ENCODE results near the gene TMEM271. TPM values are rescaled to one million over a fixed set of nuclear protein-coding genes. Genes with fewer than 3 reads are reported as not detected.

The TMEM271 gene
- total RNA-seq, 2 experiments from 2014 or later = not detected

GRCh38 chr4:616911-617643, 41.0 kb upstream of the TMEM271 start:
- ChIA-PET POLR2A (no interaction called here), CTCF (no interaction called here)
- intact Hi-C loops (cut with micrococcal nuclease) = no loop called here
- no peaks in the 10 kb centered on the region for H3K9me3 Mint-ChIP-seq
- no peak for DNase-seq
- H3K27ac Mint-ChIP-seq = no peak overlapping the region
- no peaks in the 10 kb centered on the region for H3K36me3 Mint-ChIP-seq
- no peak overlapping the region for H3K4me3 Mint-ChIP-seq
- H3K27me3 Mint-ChIP-seq = peaks cover 18% of the 10 kb centered on the region
- H3K4me1 Mint-ChIP-seq (ENCODE audit: low read depth) = no peaks in the 10 kb centered on the region

GRCh38 chr4:616091-616490, 40.0 kb upstream of the TMEM271 start:
- no peak overlapping the region for H3K27ac Mint-ChIP-seq
- no peaks in the 10 kb centered on the region for H3K36me3 Mint-ChIP-seq
- no peak overlapping the region for H3K4me3 Mint-ChIP-seq
- H3K4me1 Mint-ChIP-seq (ENCODE audit: low read depth) = no peaks in the 10 kb centered on the region
- H3K9me3 Mint-ChIP-seq = no peaks in the 10 kb centered on the region
- DNase-seq = no peak
- ChIA-PET CTCF (interaction anchor here (0.6 kb wide), 1 partner anchor 185 kb away, joined by 4 read pairs; no protein-coding TSS in a partner anchor), POLR2A (no interaction called here)
- intact Hi-C loops (cut with micrococcal nuclease) = no loop called here
- peaks cover 18% of the 10 kb centered on the region for H3K27me3 Mint-ChIP-seq

- Mint-ChIP-seq H3K4me3 (no peak overlapping the region), H3K36me3 (no peaks in the 10 kb centered on the region), H3K9me3 (no peaks in the 10 kb centered on the region), H3K27ac (no peak overlapping the region), H3K27me3 (peaks cover 21% of the 10 kb centered on the region), H3K4me1 (ENCODE audit: low read depth) (no peaks in the 10 kb centered on the region)
- POLR2A ChIA-PET = no interaction called here
- intact Hi-C loops (cut with micrococcal nuclease) = no loop called here
- DNase-seq = no peak
- CTCF ChIA-PET = no interaction called here
Measured at GRCh38 chr4:613126-613525, 37.0 kb upstream of the TMEM271 start.

- no peaks in the 10 kb centered on the region for H3K4me1 Mint-ChIP-seq (ENCODE audit: low read depth)
- no peak for DNase-seq
- ChIA-PET CTCF (no interaction called here), POLR2A (no interaction called here)
- H3K9me3 Mint-ChIP-seq = no peaks in the 10 kb centered on the region
- intact Hi-C loops (cut with micrococcal nuclease) = no loop called here
- no peak overlapping the region for H3K4me3 Mint-ChIP-seq
- H3K27ac Mint-ChIP-seq = no peak overlapping the region
- no peaks in the 10 kb centered on the region for H3K36me3 Mint-ChIP-seq
- H3K27me3 Mint-ChIP-seq = peaks cover 18% of the 10 kb centered on the region
Measured at GRCh38 chr4:612749-613125, 36.6 kb upstream of the TMEM271 start.

GRCh38 chr4:612052-612748, 36.1 kb upstream of the TMEM271 start:
- POLR2A ChIA-PET = no interaction called here
- no peak overlapping the region for H3K27ac Mint-ChIP-seq
- H3K36me3 Mint-ChIP-seq = no peaks in the 10 kb centered on the region
- H3K27me3 Mint-ChIP-seq = peaks cover 16% of the 10 kb centered on the region
- no peaks in the 10 kb centered on the region for H3K9me3 Mint-ChIP-seq
- DNase-seq = no peak
- CTCF ChIA-PET = interaction anchor here (0.9 kb wide), 1 partner anchor 8 kb away, joined by 3 read pairs; no protein-coding TSS in a partner anchor
- no peak overlapping the region for H3K4me3 Mint-ChIP-seq
- intact Hi-C loops (cut with micrococcal nuclease) = no loop called here
- no peaks in the 10 kb centered on the region for H3K4me1 Mint-ChIP-seq (ENCODE audit: low read depth)

GRCh38 chr4:610411-611261, 34.5 kb upstream of the TMEM271 start:
- Mint-ChIP-seq H3K9me3 (no peaks in the 10 kb centered on the region), H3K36me3 (no peaks in the 10 kb centered on the region), H3K27ac (no peak overlapping the region)

GRCh38 chr4:609400-610050, 33.4 kb upstream of the TMEM271 start:
- ChIA-PET CTCF (no interaction called here), POLR2A (no interaction called here)
- Mint-ChIP-seq H3K27me3 (peaks cover 16% of the 10 kb centered on the region), H3K4me1 (ENCODE audit: low read depth) (no peaks in the 10 kb centered on the region), H3K4me3 (no peak overlapping the region), H3K36me3 (no peaks in the 10 kb centered on the region), H3K9me3 (no peaks in the 10 kb centered on the region), H3K27ac (no peak overlapping the region)
- intact Hi-C loops (cut with micrococcal nuclease) = no loop called here
- no peak for DNase-seq

More at GRCh38 chr4:610411-611261, 34.5 kb upstream of the TMEM271 start:
- Mint-ChIP-seq H3K4me3 (no peak overlapping the region), H3K4me1 (ENCODE audit: low read depth) (no peaks in the 10 kb centered on the region), H3K27me3 (peaks cover 17% of the 10 kb centered on the region)
- intact Hi-C loops (cut with micrococcal nuclease) = no loop called here
- no peak for DNase-seq
- ChIA-PET CTCF (no interaction called here), POLR2A (no interaction called here)

GRCh38 chr4:608236-608635, 32.1 kb upstream of the TMEM271 start:
- intact Hi-C loops (cut with micrococcal nuclease) = no loop called here
- peaks cover 14% of the 10 kb centered on the region for H3K27me3 Mint-ChIP-seq
- DNase-seq = peak; percentile 7
- no peaks in the 10 kb centered on the region for H3K9me3 Mint-ChIP-seq
- H3K4me1 Mint-ChIP-seq (ENCODE audit: low read depth) = peaks cover 4% of the 10 kb centered on the region
- H3K36me3 Mint-ChIP-seq = no peaks in the 10 kb centered on the region
- no peak overlapping the region for H3K4me3 Mint-ChIP-seq
- CTCF ChIA-PET = no interaction called here
- POLR2A ChIA-PET = no interaction called here
- H3K27ac Mint-ChIP-seq = no peak overlapping the region

GRCh38 chr4:605702-606425, 29.8 kb upstream of the TMEM271 start:
- Mint-ChIP-seq H3K27ac (no peak overlapping the region), H3K4me1 (ENCODE audit: low read depth) (peaks cover 4% of the 10 kb centered on the region), H3K36me3 (no peaks in the 10 kb centered on the region), H3K4me3 (no peak overlapping the region), H3K9me3 (no peaks in the 10 kb centered on the region), H3K27me3 (peaks cover 23% of the 10 kb centered on the region)
- intact Hi-C loops (cut with micrococcal nuclease) = no loop called here
- ChIA-PET CTCF (no interaction called here), POLR2A (no interaction called here)
- no peak for DNase-seq

- Mint-ChIP-seq H3K27me3 (peaks cover 22% of the 10 kb centered on the region), H3K4me3 (no peak overlapping the region), H3K4me1 (ENCODE audit: low read depth) (peaks cover 4% of the 10 kb centered on the region), H3K27ac (no peak overlapping the region), H3K9me3 (no peaks in the 10 kb centered on the region), H3K36me3 (no peaks in the 10 kb centered on the region)
- intact Hi-C loops (cut with micrococcal nuclease) = no loop called here
- ChIA-PET CTCF (interaction anchor here (1.0 kb wide), 1 partner anchor 8 kb away, joined by 3 read pairs; no protein-coding TSS in a partner anchor), POLR2A (no interaction called here)
- DNase-seq = peak; percentile 24
Measured at GRCh38 chr4:604131-604530, 28.0 kb upstream of the TMEM271 start.

GRCh38 chr4:602559-602942, 26.5 kb upstream of the TMEM271 start:
- peaks cover 27% of the 10 kb centered on the region for H3K27me3 Mint-ChIP-seq
- H3K36me3 Mint-ChIP-seq = no peaks in the 10 kb centered on the region
- ChIA-PET CTCF (interaction anchor here (0.7 to 1.3 kb wide), 6 partner anchors 16 to 478 kb away, joined by 3 to 10 read pairs (median 4); partner anchors contain the start of genes ATP5ME, MYL5 and ZNF718), POLR2A (no interaction called here)
- H3K4me1 Mint-ChIP-seq (ENCODE audit: low read depth) = peaks cover 4% of the 10 kb centered on the region
- no peaks in the 10 kb centered on the region for H3K9me3 Mint-ChIP-seq
- intact Hi-C loops (cut with micrococcal nuclease) = loop anchor here (2.0 kb wide), 1 partner anchor 72 kb away; the partner anchor contains the start of genes ATP5ME and MYL5
- H3K27ac Mint-ChIP-seq = no peak overlapping the region
- DNase-seq = peak; percentile 83
- no peak overlapping the region for H3K4me3 Mint-ChIP-seq

Measured in activated CD4-positive, alpha-beta memory T cell treated with anti-CD3 and anti-CD28 coated beads for 36 hours (primary cell).